ENCODE measurements around the gene ACAD9.

The ACAD9 gene

DNA sequence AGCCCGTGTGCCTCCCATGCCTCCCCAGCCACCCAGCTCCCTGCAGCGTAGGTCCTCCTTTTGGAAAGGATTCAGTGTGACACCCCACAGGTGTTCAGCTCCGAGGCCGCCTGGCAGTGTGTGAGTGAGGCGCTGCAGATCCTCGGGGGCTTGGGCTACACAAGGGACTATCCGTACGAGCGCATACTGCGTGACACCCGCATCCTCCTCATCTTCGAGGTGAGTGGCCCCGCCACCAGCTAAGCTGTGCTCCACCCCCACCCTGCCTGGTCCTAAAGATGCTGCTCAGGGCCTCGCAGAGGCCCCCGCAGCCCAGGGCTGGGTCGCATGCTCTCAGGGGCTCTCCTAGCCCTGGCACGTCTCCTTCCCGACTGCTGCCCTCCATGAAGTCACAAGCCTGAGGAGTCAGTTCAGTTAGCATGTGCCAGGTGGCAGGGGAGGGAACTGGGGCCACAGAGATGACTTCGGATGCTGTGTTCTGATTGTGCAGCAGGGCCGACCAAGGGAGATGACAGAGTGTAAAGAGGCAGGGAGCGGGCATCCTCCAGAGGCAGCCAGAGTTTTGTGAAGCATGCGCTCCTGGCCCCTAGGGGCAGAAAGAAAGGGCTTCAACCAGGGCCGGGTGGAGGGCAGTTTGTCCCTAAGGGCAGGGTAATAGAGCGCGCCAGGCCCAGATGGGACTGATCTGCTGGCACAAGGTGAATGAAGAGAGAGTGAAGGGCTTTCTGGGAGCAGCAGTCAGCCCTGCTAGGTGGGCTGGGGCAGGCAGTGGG, 26.8 kb downstream of the ACAD9 start:
- TF ChIP-seq, protein P1, sequence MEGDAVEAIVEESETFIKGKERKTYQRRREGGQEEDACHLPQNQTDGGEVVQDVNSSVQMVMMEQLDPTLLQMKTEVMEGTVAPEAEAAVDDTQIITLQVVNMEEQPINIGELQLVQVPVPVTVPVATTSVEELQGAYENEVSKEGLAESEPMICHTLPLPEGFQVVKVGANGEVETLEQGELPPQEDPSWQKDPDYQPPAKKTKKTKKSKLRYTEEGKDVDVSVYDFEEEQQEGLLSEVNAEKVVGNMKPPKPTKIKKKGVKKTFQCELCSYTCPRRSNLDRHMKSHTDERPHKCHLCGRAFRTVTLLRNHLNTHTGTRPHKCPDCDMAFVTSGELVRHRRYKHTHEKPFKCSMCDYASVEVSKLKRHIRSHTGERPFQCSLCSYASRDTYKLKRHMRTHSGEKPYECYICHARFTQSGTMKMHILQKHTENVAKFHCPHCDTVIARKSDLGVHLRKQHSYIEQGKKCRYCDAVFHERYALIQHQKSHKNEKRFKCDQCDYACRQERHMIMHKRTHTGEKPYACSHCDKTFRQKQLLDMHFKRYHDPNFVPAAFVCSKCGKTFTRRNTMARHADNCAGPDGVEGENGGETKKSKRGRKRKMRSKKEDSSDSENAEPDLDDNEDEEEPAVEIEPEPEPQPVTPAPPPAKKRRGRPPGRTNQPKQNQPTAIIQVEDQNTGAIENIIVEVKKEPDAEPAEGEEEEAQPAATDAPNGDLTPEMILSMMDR (IDR thresholded peaks at IDR 0.05; ENCODE audit: extremely low read depth, missing control alignments): no peak
- no peak for DNase-seq (ENCODE audit: low spot score)

- TF ChIP-seq, protein P1 (IDR thresholded peaks at IDR 0.05; ENCODE audit: extremely low read depth, missing control alignments): no peak
- DNase-seq (ENCODE audit: low spot score): no peak
Measured at GRCh38 chr3:128906804-128907525, 27.5 kb downstream of the ACAD9 start.

- DNase-seq (ENCODE audit: low spot score): no peak
- TF ChIP-seq, protein P1 (IDR thresholded peaks at IDR 0.05; ENCODE audit: extremely low read depth, missing control alignments): no peak
Measured at GRCh38 chr3:128907706-128908445, 28.5 kb downstream of the ACAD9 start.

GRCh38 chr3:128908951-128909350, 29.5 kb downstream of the ACAD9 start:
- TF ChIP-seq, protein P1 (IDR thresholded peaks at IDR 0.05; ENCODE audit: extremely low read depth, missing control alignments): no peak

GRCh38 chr3:128910006-128910405, 30.6 kb downstream of the ACAD9 start:
- DNase-seq (ENCODE audit: low spot score): no peak
- TF ChIP-seq, protein P1 (IDR thresholded peaks at IDR 0.05; ENCODE audit: extremely low read depth, missing control alignments): no peak

More at GRCh38 chr3:128908951-128909350, 29.5 kb downstream of the ACAD9 start:
- no peak for DNase-seq (ENCODE audit: low spot score)

DNA sequence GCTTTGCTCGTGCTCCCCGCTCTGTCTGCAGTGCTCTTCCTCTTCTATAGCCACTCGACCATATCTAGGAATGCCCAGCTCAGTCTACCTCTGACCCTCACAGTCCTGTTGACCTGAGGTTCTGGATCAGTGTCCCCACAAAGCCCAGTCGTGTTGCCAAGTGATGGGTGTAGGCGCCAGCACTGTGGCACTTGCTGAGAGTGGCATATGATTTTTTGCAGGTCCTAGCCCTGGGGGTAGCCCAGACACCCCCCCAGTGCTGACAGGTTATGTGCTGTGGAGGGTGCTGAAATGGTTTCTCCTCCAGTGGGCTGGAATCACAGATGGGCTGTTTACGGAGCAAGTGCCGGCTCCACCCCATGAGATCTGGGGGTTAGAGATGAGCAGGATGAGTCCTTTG, 32.5 kb downstream of the ACAD9 start:
- TF ChIP-seq, protein P1 (IDR thresholded peaks at IDR 0.05; ENCODE audit: extremely low read depth, missing control alignments): no peak
- no peak for DNase-seq (ENCODE audit: low spot score)
